NCI-H1930 (cell line): ENCODE data around the gene FANCG.

Experiments used
- DNase-seq, 2 experiments: peaks; one replicate each; lab custom pipeline; 2025; lab: John Stamatoyannopoulos, UW

The FANCG gene

GRCh38 chr9:35060548-35061207 is 19.1 kb downstream of the FANCG start:
- no peak for DNase-seq

GRCh38 chr9:35059438-35059837 is 20.3 kb downstream of the FANCG start:
- DNase-seq, result no peak

- DNase-seq, result no peak
These were observed 22.5 kb downstream of the FANCG start for GRCh38 chr9:35057271-35057620.

- no peak for DNase-seq
These were observed 23.0 kb downstream of the FANCG start for GRCh38 chr9:35056571-35057270.

GRCh38 chr9:35054871-35055644 is 24.7 kb downstream of the FANCG start:
- no peak for DNase-seq

- DNase-seq, result no peak
These were observed 25.4 kb downstream of the FANCG start for GRCh38 chr9:35054185-35054835.

- peak in 1 of 2 experiments; percentile 27 for DNase-seq
These were observed 28.4 kb downstream of the FANCG start for GRCh38 chr9:35051069-35051967.

- no peak for DNase-seq
These were observed 31.2 kb downstream of the FANCG start for GRCh38 chr9:35048511-35048910.

- no peak for DNase-seq
These were observed 35.7 kb downstream of the FANCG start for GRCh38 chr9:35044071-35044470.

GRCh38 chr9:35042891-35043545 is 36.7 kb downstream of the FANCG start:
- DNase-seq, result no peak

- no peak for DNase-seq
These were observed 37.6 kb downstream of the FANCG start for GRCh38 chr9:35042081-35042604.

- no peak for DNase-seq
These were observed 43.7 kb downstream of the FANCG start for GRCh38 chr9:35035851-35036701.

- DNase-seq, result no peak
These were observed 46.6 kb downstream of the FANCG start for GRCh38 chr9:35033101-35033500.

GRCh38 chr9:35029852-35030251 is 49.9 kb downstream of the FANCG start:
- DNase-seq, result no peak

- no peak for DNase-seq
These were observed 50.5 kb downstream of the FANCG start for GRCh38 chr9:35029241-35029640.

GRCh38 chr9:35028341-35028740 is 51.4 kb downstream of the FANCG start:
- DNase-seq, result no peak

GRCh38 chr9:35027860-35028259 is 51.9 kb downstream of the FANCG start:
- no peak for DNase-seq

- no peak for DNase-seq
These were observed 52.4 kb downstream of the FANCG start for GRCh38 chr9:35027374-35027773.

GRCh38 chr9:35026671-35027070 is 53.1 kb downstream of the FANCG start:
- no peak for DNase-seq
